HuH-7.5 (cell line): ENCODE measurements around the gene AGO3.
A peak's percentile ranks its signal among the peaks of the same experiment; 100 is the strongest.
"Not testable (repeated sequence)": the region's sequence is repeated elsewhere in the genome, so short reads cannot be mapped to it uniquely, and the experiment has no call there.

ENCODE experiments used
- DNase-seq: peaks from one replicate; pipeline ENCODE4 v3.0.0; 2011; ENCODE audit warnings: low spot score

AGO3 gene

GRCh38 chr1:35925741-35926140, 5.2 kb upstream of the AGO3 start:
- DNase-seq, result no peak

GRCh38 chr1:35927472-35927871, 3.4 kb upstream of the AGO3 start:
- no peak for DNase-seq

DNA sequence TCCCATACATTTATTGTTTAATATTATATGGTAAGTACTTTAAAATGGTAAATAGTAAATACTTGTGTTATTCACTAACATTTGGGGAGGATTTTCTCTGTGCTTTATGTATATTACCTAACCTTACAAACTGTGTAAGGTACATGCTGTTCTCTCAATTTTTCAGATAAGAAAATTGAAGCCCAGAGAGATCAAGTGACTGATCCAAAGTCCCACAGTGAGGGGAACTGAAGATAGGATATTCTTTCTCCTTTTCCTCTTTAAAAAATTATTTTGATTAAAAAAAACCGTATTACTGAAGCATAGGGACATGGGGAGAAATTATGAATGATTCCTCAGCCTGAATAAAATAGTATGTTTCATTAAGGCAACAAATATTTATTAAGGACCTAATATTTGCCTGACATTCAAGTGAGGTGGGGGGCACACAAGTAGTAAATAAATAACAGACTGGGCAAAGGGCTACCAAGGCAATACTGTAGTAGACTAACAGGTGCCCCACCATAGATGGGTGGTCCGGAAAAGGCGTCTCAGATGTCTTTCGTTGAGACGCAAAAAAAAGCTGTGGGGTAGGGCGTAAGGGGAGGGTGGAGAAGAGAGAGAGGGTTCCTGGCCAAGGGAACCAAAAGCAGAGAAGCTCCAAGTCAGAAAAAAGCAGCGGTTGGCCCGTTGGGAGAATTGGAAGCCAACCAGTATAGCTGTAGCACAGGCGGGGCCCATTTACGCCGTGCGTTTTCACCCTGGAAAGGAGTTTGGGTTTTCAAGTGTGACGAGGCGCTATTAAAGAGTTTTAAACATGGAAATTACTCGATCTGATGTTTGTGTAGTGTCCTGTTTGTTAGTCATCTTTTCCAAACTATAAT, 944 bp upstream of the AGO3 start:
- peak; percentile 17 for DNase-seq

GRCh38 chr1:35931446-35932157, 697 bp downstream of the AGO3 start:
- no peak for DNase-seq

GRCh38 chr1:35932158-35932636, 1.3 kb downstream of the AGO3 start:
- DNase-seq, result no peak

GRCh38 chr1:35932941-35933340, 2.0 kb downstream of the AGO3 start:
- DNase-seq, result no peak

- DNase-seq, result no peak
Observed at GRCh38 chr1:35935442-35936388, 4.8 kb downstream of the AGO3 start.

DNA sequence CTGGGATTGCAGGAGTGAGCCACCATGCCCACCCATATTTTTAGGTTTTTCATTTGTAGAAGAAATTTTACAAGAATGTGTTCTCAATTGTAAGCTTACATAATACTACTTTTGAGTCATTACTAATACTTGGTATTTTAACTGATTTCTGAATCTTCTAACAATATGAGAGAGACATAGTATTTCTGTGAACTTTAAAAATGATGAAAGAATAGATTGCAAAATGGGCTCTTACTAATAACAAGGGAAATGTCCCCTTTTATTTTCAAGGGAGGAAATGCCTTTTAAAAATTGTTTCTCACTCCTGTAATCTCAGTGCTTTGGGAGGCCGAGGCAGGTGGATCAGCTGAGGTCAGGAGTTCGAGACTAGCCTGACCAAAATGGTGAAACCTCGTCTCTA, 5.9 kb downstream of the AGO3 start:
- no peak for DNase-seq

GRCh38 chr1:35939484-35939883, 8.6 kb downstream of the AGO3 start:
- DNase-seq, result no peak

GRCh38 chr1:35945327-35945726, 14.4 kb downstream of the AGO3 start:
- DNase-seq, result no peak

- no peak for DNase-seq
Observed at GRCh38 chr1:35947547-35947946, 16.6 kb downstream of the AGO3 start.

DNA sequence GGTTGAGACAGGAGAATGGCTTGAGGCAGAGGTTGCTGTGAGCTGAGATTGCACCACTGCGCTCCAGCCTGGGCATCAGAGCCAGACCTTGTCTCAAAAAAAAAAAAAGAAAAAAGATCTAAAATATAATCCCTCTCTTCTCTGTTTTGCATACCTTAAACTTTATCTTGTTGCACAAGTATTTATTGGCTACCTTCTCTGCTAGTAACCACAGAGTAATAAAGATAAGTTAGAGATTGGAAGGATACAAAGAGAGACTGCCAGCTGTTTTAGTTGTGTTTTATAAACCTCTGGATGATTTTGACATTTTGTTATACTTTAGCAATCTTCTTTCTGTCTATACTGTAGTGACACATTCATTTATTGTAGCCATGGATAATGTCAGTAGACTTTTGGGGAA, 27.7 kb downstream of the AGO3 start:
- no peak for DNase-seq

DNA sequence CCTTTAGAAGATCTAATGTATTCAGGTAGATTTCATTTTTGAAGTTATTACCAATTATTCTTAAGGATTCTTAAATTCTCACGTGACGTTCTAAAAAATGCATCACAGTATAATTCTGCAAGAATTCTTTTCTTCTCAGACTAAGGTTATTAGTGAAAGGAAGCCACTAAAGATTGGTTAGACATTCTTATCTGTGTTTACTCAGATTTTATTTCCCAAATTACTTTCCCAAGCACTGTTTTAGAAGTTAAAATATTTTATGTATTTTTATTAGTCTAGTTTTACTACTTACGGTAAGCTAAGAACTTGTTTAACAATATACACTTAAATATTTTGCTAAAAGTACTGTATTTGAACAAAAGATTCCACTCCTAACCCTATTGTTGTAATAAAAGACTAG, 28.4 kb downstream of the AGO3 start:
- DNase-seq, result no peak

DNA sequence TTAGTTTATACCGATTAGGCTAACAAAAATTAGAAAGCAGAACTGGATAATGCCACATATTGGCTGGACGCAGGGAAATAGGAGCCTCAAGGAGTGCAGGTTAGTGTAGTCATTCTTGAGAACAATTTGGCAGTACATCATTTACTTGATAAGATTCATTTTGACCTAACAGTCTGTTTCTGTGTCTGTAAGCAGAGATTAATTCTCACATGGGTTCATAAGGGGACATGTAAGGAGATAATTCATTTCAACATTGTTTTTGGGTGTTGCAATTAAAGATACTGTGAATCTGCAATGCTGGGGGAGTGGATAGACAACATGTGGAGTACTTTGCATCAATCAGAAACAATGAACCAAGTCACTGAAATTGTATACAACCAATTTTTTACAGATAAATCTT, 32.0 kb downstream of the AGO3 start:
- DNase-seq, result no peak

DNA sequence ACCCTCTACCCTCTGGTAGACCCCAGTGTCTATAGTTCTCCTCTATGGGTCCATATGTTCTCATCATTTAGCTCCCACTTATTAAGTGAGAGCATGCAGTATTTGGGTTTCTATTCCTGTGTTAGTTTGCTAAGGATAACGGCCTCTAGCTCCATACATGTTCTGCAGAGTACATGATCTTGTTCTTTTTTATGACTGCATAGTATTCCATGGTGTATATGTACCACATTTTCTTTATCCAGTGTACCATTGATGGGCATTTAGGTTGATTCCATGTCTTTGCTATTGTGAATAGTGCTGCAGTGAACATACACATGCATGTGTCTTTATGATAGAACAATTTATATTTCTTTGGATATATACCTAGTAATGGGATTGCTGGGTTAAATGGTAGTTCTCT, 33.4 kb downstream of the AGO3 start:
- not testable (repeated sequence) for DNase-seq

DNA sequence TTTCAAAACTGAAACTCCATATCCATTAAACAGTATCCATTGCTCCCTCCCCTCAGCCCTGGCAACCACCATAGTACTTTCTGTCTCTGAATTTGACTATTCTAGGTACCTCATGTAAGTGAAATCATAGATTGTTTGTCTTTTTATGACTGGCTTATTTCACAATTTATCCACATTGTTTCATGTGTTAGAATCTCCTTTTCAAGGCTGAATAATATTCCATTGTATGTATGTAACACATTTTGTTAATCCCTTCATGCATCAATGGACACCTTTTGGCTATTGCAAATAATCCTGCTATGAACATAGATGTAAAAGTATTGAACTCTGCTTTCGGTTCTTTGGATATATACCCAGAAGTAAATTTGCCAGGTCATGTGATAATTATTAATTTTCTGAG, 37.5 kb downstream of the AGO3 start:
- no peak for DNase-seq

- no peak for DNase-seq
Observed at GRCh38 chr1:35971601-35972000, 40.7 kb downstream of the AGO3 start.

DNA sequence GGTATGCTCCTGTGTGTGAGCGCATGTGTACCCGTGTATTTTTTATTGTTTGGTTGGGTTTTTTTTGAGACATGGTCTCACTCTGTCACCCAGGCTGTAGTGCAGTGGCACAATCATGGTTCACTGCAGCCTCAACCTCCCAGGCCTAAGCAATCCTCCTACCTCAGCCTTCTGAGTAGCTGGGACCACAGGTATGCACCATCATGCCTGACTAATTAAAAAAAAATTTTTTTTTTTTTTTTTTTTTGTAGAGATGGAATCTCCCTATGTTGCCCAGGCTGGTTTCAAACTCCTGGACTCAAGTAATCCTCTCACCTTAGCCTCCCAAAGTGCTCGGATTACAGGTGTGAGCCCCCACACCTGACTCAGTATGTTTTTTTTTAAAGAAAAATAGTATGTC, 41.7 kb downstream of the AGO3 start:
- DNase-seq, result not testable (repeated sequence)

DNA sequence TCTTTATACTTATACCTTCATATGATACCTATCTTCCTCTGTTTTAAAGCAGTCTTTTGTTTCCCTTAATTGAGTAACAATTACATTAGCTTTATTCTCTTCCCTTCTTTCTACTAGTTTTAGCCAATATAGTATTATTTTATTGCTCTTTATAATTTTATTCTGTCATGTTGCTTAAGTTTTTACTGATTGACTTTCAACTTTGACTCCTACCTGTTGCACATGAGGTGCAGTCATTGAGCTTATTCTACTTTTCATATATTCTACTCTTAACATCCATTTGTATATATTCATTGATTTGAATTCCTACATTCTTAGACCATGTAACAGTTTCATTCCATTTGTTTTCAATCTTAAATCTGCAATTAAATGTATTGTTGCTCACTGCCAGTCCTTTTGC, 49.2 kb downstream of the AGO3 start:
- DNase-seq, result no peak

GRCh38 chr1:35988237-35988636, 57.3 kb downstream of the AGO3 start:
- no peak for DNase-seq

- no peak for DNase-seq
Observed at GRCh38 chr1:36006941-36007500, 76.1 kb downstream of the AGO3 start.

GRCh38 chr1:36007741-36008140, 76.8 kb downstream of the AGO3 start:
- no peak for DNase-seq
